ENCODE measurements around the gene TM4SF5. TPM values are rescaled to one million over a fixed set of nuclear protein-coding genes. Genes with fewer than 3 reads are reported as not detected.
A peak's percentile ranks its signal among the peaks of the same experiment; 100 is the strongest.

Gene TM4SF5
- total and polyA plus RNA-seq, 10 of the 15 experiments (the other 5 are each of a cell fraction or from before 2014, with no cell fraction given), result 0.40 TPM; not detected in 9

DNA sequence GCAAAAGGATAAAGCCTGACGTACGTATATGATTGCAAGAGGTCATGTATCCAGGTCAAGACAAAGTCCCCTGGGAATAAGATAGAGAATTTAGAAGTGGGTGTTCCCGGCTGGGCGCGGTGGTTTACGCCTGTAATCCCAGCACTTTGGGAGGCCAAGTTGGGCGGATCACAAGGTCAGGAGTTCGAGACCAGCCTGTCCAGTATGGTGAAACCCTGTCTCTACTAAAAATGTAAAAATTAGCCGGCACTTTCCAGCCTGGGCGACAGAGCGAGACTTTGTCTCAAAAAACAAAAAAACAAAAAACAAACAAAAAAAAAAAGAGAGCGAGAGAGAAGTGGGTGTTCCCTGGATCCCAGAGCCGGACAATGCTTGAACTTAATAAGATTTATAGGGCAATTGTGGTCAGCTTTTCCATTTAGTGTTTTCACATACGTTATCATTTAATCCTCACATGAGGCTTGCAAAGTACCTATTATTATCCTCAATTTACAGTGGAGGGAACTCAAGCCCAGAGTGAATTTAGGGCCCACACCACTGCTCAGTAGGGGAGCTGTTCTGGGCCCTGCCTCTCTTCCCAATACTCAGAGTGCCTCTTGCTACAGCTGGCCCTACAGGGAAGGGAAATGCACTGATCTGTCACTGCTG lies 16.6 kb downstream of the TM4SF5 start:
- in situ Hi-C loops (cut with MboI), result no loop called here
- H2AFZ ChIP-seq (ENCODE audit: control insufficient read depth, low read depth, low read length), result no peak overlapping the region

More for the DNA sequence above, 16.6 kb downstream of the TM4SF5 start:
- intact Hi-C loops (cut with micrococcal nuclease; ENCODE audit: unreplicated experiment), result loop anchor here (5.0 to 10.0 kb wide), 2 partner anchors 53 to 76 kb away; partner anchors contain the start of genes ARRB2, CXCL16, MED11 and ZMYND15
- no peak overlapping the region for H3K9ac ChIP-seq (ENCODE audit: control insufficient read depth, insufficient read depth, low read length)
- BruUV-seq (replicated peaks), result no TSS peak
- H3K36me3 ChIP-seq (ENCODE audit: control insufficient read depth in 2 of 2, insufficient read depth in 2 of 2, low read length in 1 of 2), result no peaks in the 10 kb centered on the region
- H3K27me3 ChIP-seq (replicated peaks in 1 of 2; ENCODE audit: control insufficient read depth in 2 of 2, insufficient read depth in 2 of 2, low read length in 1 of 2), result peaks cover 18 to 19% of the 10 kb centered on the region in 2 experiments
- WGBS (ENCODE audit: insufficient coverage, insufficient replicate concordance, low lambda C conversion rate, missing lambda C conversion rate), result 71% methylated on average over 14 of the region's 14 CpGs
- no peak overlapping the region for H3K4me3 ChIP-seq
- H3K9me3 ChIP-seq (replicated peaks; ENCODE audit: control insufficient read depth, insufficient read depth, low read length), result no peaks in the 10 kb centered on the region
- H4K20me1 ChIP-seq (ENCODE audit: control insufficient read depth, insufficient read depth), result no peaks in the 10 kb centered on the region
- FAIRE-seq (no peak), DNase-seq (ENCODE audit: low read depth, low spot score) (no peak), ATAC-seq (no peak)
- TF ChIP-seq STAT1 (conservative IDR thresholded peaks at IDR 0.05), result no peak
- TF ChIP-seq, protein P1, sequence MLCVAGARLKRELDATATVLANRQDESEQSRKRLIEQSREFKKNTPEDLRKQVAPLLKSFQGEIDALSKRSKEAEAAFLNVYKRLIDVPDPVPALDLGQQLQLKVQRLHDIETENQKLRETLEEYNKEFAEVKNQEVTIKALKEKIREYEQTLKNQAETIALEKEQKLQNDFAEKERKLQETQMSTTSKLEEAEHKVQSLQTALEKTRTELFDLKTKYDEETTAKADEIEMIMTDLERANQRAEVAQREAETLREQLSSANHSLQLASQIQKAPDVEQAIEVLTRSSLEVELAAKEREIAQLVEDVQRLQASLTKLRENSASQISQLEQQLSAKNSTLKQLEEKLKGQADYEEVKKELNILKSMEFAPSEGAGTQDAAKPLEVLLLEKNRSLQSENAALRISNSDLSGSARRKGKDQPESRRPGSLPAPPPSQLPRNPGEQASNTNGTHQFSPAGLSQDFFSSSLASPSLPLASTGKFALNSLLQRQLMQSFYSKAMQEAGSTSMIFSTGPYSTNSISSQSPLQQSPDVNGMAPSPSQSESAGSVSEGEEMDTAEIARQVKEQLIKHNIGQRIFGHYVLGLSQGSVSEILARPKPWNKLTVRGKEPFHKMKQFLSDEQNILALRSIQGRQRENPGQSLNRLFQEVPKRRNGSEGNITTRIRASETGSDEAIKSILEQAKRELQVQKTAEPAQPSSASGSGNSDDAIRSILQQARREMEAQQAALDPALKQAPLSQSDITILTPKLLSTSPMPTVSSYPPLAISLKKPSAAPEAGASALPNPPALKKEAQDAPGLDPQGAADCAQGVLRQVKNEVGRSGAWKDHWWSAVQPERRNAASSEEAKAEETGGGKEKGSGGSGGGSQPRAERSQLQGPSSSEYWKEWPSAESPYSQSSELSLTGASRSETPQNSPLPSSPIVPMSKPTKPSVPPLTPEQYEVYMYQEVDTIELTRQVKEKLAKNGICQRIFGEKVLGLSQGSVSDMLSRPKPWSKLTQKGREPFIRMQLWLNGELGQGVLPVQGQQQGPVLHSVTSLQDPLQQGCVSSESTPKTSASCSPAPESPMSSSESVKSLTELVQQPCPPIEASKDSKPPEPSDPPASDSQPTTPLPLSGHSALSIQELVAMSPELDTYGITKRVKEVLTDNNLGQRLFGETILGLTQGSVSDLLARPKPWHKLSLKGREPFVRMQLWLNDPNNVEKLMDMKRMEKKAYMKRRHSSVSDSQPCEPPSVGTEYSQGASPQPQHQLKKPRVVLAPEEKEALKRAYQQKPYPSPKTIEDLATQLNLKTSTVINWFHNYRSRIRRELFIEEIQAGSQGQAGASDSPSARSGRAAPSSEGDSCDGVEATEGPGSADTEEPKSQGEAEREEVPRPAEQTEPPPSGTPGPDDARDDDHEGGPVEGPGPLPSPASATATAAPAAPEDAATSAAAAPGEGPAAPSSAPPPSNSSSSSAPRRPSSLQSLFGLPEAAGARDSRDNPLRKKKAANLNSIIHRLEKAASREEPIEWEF (IDR thresholded peaks at IDR 0.05; ENCODE audit: insufficient replicate concordance, low read depth, low read length), result no peak
- no peak for TF ChIP-seq SIN3A (IDR thresholded peaks at IDR 0.05; ENCODE audit: low read depth, low read length)
- TF ChIP-seq TAF1 (IDR thresholded peaks at IDR 0.05; ENCODE audit: borderline replicate concordance, low read depth, low read length), result no peak
- TF ChIP-seq ZNF207 (IDR thresholded peaks at IDR 0.05; ENCODE audit: borderline replicate concordance), result no peak
- TF ChIP-seq ZNF24 (IDR thresholded peaks at IDR 0.05), result no peak
- TF ChIP-seq, protein P2, sequence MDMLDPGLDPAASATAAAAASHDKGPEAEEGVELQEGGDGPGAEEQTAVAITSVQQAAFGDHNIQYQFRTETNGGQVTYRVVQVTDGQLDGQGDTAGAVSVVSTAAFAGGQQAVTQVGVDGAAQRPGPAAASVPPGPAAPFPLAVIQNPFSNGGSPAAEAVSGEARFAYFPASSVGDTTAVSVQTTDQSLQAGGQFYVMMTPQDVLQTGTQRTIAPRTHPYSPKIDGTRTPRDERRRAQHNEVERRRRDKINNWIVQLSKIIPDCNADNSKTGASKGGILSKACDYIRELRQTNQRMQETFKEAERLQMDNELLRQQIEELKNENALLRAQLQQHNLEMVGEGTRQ (IDR thresholded peaks at IDR 0.05; ENCODE audit: borderline replicate concordance, low read depth, low read length), result no peak
- no peak for TF ChIP-seq CBX3 (IDR thresholded peaks at IDR 0.05; ENCODE audit: borderline replicate concordance, low read depth)
- TF ChIP-seq, protein P3, sequence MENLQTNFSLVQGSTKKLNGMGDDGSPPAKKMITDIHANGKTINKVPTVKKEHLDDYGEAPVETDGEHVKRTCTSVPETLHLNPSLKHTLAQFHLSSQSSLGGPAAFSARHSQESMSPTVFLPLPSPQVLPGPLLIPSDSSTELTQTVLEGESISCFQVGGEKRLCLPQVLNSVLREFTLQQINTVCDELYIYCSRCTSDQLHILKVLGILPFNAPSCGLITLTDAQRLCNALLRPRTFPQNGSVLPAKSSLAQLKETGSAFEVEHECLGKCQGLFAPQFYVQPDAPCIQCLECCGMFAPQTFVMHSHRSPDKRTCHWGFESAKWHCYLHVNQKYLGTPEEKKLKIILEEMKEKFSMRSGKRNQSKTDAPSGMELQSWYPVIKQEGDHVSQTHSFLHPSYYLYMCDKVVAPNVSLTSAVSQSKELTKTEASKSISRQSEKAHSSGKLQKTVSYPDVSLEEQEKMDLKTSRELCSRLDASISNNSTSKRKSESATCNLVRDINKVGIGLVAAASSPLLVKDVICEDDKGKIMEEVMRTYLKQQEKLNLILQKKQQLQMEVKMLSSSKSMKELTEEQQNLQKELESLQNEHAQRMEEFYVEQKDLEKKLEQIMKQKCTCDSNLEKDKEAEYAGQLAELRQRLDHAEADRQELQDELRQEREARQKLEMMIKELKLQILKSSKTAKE (IDR thresholded peaks at IDR 0.05; ENCODE audit: low read depth, poor library complexity, severe bottlenecking), result no peak
- TF ChIP-seq PML (IDR thresholded peaks at IDR 0.05; ENCODE audit: low read length), result no peak
- TF ChIP-seq FOXK2 (IDR thresholded peaks at IDR 0.05), result no peak
- no peak for TF ChIP-seq NR2C1 (IDR thresholded peaks at IDR 0.05)
- TF ChIP-seq CREM (IDR thresholded peaks at IDR 0.05; ENCODE audit: low read depth), result no peak
- no peak for TF ChIP-seq MTA2 (IDR thresholded peaks at IDR 0.05; ENCODE audit: low read depth)
- no peak for TF ChIP-seq RUNX3 (IDR thresholded peaks at IDR 0.05; ENCODE audit: low read length)
- H3K27ac ChIP-seq (ENCODE audit: control insufficient read depth, insufficient read depth), result no peak overlapping the region
- peaks cover 12% of the 10 kb centered on the region for H3K4me1 ChIP-seq (ENCODE audit: control insufficient read depth, insufficient read depth, low read length)
- POLR2A ChIA-PET, result interaction anchor here (0.6 kb wide), 1 partner anchor 124 kb away, joined by 4 read pairs; no protein-coding TSS in a partner anchor
- RAD21 ChIA-PET (ENCODE audit: unreplicated experiment), result interaction anchor here (1.1 kb wide), 1 partner anchor 78 kb away, joined by 3 read pairs; the partner anchor contains the start of gene ARRB2
- SMC1A ChIA-PET (ENCODE audit: uncharacterized antibody, unreplicated experiment), result interaction anchor here (0.9 kb wide), 1 partner anchor 78 kb away, joined by 3 read pairs; the partner anchor contains the start of gene ARRB2
- peak overlapping the region; percentile 98 for H3K4me2 ChIP-seq (ENCODE audit: control insufficient read depth, insufficient read depth)
- H3K79me2 ChIP-seq (ENCODE audit: control insufficient read depth, insufficient read depth, low read length), result no peaks in the 10 kb centered on the region
- CTCF ChIA-PET, result interaction anchor here (0.7 to 1.6 kb wide), 4 partner anchors 13 to 87 kb away, joined by 3 to 4 read pairs (median 3); no protein-coding TSS in a partner anchor

All from GM12878 (cell line).